GM19023 (cell line): ENCODE measurements around the gene KCNJ15.
"Not testable (repeated sequence)": the region's sequence is repeated elsewhere in the genome, so short reads cannot be mapped to it uniquely, and the experiment has no call there.

Experiments
- ATAC-seq: cut with Tn5 transposase; IDR thresholded peaks from one replicate; pipeline ENCODE4 v1.9.1; 2021; ENCODE audit warnings: mild to moderate bottlenecking, moderate library complexity; ENCODE audit not compliant: unreplicated experiment

Gene KCNJ15

GRCh38 chr21:38244407-38244787 is 12.4 kb upstream of the KCNJ15 start:
- ATAC-seq = no peak

GRCh38 chr21:38244885-38245869 is 11.6 kb upstream of the KCNJ15 start:
- ATAC-seq = peak; percentile 75

- no peak for ATAC-seq
Measured at GRCh38 chr21:38246511-38246910, 10.3 kb upstream of the KCNJ15 start.

GRCh38 chr21:38247054-38247453 is 9.7 kb upstream of the KCNJ15 start:
- not testable (repeated sequence) for ATAC-seq

- no peak for ATAC-seq
Measured at GRCh38 chr21:38247738-38248510, 8.9 kb upstream of the KCNJ15 start.

GRCh38 chr21:38249256-38249655 is 7.5 kb upstream of the KCNJ15 start:
- ATAC-seq = peak; percentile 56

- no peak for ATAC-seq
Measured at GRCh38 chr21:38249696-38250278, 7.0 kb upstream of the KCNJ15 start.

GRCh38 chr21:38250991-38251418 is 5.8 kb upstream of the KCNJ15 start:
- no peak for ATAC-seq

GRCh38 chr21:38254970-38255369 is 1.8 kb upstream of the KCNJ15 start:
- ATAC-seq = no peak

GRCh38 chr21:38255571-38256117 is 1.1 kb upstream of the KCNJ15 start:
- ATAC-seq = no peak

GRCh38 chr21:38257667-38258066 is 876 bp downstream of the KCNJ15 start:
- no peak for ATAC-seq

GRCh38 chr21:38258521-38259485 is 2.0 kb downstream of the KCNJ15 start:
- no peak for ATAC-seq

GRCh38 chr21:38259665-38260064 is 2.9 kb downstream of the KCNJ15 start:
- no peak for ATAC-seq

GRCh38 chr21:38260426-38260825 is 3.6 kb downstream of the KCNJ15 start:
- ATAC-seq = no peak

- ATAC-seq = no peak
Measured at GRCh38 chr21:38261851-38262250, 5.1 kb downstream of the KCNJ15 start.

- ATAC-seq = no peak
Measured at GRCh38 chr21:38263493-38263892, 6.7 kb downstream of the KCNJ15 start.

- no peak for ATAC-seq
Measured at GRCh38 chr21:38264571-38264970, 7.8 kb downstream of the KCNJ15 start.

- no peak for ATAC-seq
Measured at GRCh38 chr21:38265166-38265565, 8.4 kb downstream of the KCNJ15 start.

GRCh38 chr21:38266732-38267131 is 9.9 kb downstream of the KCNJ15 start:
- ATAC-seq = no peak
